Smooth muscle cell (in vitro differentiated cells): ENCODE results near the gene SMNDC1. TPM values are rescaled to one million over a fixed set of nuclear protein-coding genes. Genes with fewer than 3 reads are reported as not detected.
"Not testable (repeated sequence)": the region's sequence is repeated elsewhere in the genome, so short reads cannot be mapped to it uniquely, and the experiment has no call there.

ENCODE experiments used
- DNase-seq: peaks from one replicate; lab custom pipeline; 2025; ENCODE audit not compliant: unreplicated experiment; lab: John Stamatoyannopoulos, UW
- H2AFZ ChIP-seq: fragments of 200-600 bp; sonication (generic); 2 replicates; pipeline ENCODE4 v1.6.0; 2016; ENCODE audit warnings: antibody characterized with exemption, low read depth, mild to moderate bottlenecking
- H3F3A ChIP-seq: fragments of 200-600 bp; sonication (generic); 2 replicates; pipeline ENCODE4 v1.6.0; 2017; ENCODE audit warnings: antibody characterized with exemption, low read depth
- H3K27ac ChIP-seq: fragments of 200-600 bp; sonication (generic); 2 replicates; pipeline ENCODE4 v1.5.1; 2016; ENCODE audit warnings: low read depth, mild to moderate bottlenecking
- H3K27me3 ChIP-seq: fragments of 200-600 bp; sonication (generic); 2 replicates; pipeline ENCODE4 v1.6.1; 2016; ENCODE audit warnings: low read depth, mild to moderate bottlenecking
- H3K36me3 ChIP-seq: fragments of 200-600 bp; sonication (generic); 2 replicates; pipeline ENCODE4 v1.5.1; 2016; ENCODE audit warnings: low read depth
- H3K4me1 ChIP-seq: fragments of 200-600 bp; sonication (generic); 2 replicates; pipeline ENCODE4 v1.5.1; 2016; ENCODE audit warnings: low read depth
- H3K4me2 ChIP-seq: fragments of 200-600 bp; sonication (generic); 2 replicates; pipeline ENCODE4 v1.6.0; 2016; ENCODE audit warnings: mild to moderate bottlenecking
- H3K4me3 ChIP-seq: fragments of 200-600 bp; sonication (generic); 2 replicates; pipeline ENCODE4 v1.5.1; 2016; ENCODE audit warnings: mild to moderate bottlenecking
- H3K79me2 ChIP-seq: fragments of 200-600 bp; sonication (generic); 2 replicates; pipeline ENCODE4 v1.6.0; 2016; ENCODE audit warnings: low read depth, mild to moderate bottlenecking
- H3K9ac ChIP-seq: fragments of 200-600 bp; sonication (generic); 2 replicates; pipeline ENCODE4 v1.6.0; 2016; ENCODE audit warnings: low read depth
- H3K9me3 ChIP-seq: fragments of 200-600 bp; sonication (generic); replicated peaks from 2 replicates; pipeline ENCODE4 v1.5.1; 2016; ENCODE audit warnings: low read depth
- H4K20me1 ChIP-seq: fragments of 200-600 bp; sonication (generic); 2 replicates; pipeline ENCODE4 v1.6.0; 2016; ENCODE audit warnings: low read depth
- WGBS: methylation state at CpG from one replicate; pipeline ENCODE4 v1.1.7; 2016; ENCODE audit warnings: low lambda C conversion rate; 5-methylcytosine and 5-hydroxymethylcytosine counted together
- polyA plus RNA-seq: library from polyadenylated mRNA; unstranded; fragments of >200 nt; fragmentation: Nextera tagmentation; extraction: Ambion mirVana; gene quantifications from 2 replicates; pipeline ENCODE4 v1.2.1, GENCODE V29; 2016
- total RNA-seq: library from RNA; depleted of rRNA; stranded (reverse); fragments of >200 nt; gene quantifications from 2 replicates; pipeline ENCODE4 v1.2.3, GENCODE V29; 2014
- TF ChIP-seq, protein P1 (sequence below): fragments of 200-600 bp; sonication (generic); IDR thresholded peaks from 2 replicates; pipeline ENCODE4 v1.5.1; 2017; ENCODE audit warnings: borderline replicate concordance, mild to moderate bottlenecking, antibody characterized with exemption; ENCODE audit not compliant: insufficient read depth, poor library complexity, severe bottlenecking

SMNDC1 gene
- total and polyA plus RNA-seq, 2 experiments from 2014 or later, result 17.7 to 22.2 TPM

DNA sequence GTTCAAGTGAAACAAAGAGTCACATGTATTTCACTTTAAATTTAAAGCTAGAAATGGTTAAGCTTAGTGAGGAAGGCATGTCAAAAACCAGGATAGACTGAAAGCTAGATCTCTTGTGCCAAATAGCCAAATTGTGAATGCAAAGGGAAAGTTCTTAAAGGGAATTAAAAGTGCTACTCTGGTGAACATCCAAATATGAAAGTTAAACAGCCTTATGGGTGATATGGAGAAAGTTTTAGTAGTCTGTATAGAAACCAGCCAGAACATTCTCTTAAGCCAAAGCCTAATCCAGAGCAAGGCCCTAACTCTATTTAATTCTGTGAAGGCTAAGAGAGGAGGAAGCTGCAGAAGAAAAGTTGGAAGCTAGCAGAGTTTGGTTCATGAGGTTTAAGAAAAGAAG lies 50.3 kb downstream of the SMNDC1 start:
- Histone ChIP-seq H3K79me2 (no peaks in the 10 kb centered on the region), H3K27ac (no peak overlapping the region), H3K9ac (no peak overlapping the region), H3K9me3 (no peaks in the 10 kb centered on the region), H3K4me1 (no peaks in the 10 kb centered on the region), H3K4me2 (no peak overlapping the region), H3F3A (no peaks in the 10 kb centered on the region), H3K27me3 (no peaks in the 10 kb centered on the region), H2AFZ (no peak overlapping the region), H3K36me3 (peaks cover 6% of the 10 kb centered on the region), H3K4me3 (no peak overlapping the region), H4K20me1 (peaks cover 54% of the 10 kb centered on the region)
- TF ChIP-seq, protein P1, sequence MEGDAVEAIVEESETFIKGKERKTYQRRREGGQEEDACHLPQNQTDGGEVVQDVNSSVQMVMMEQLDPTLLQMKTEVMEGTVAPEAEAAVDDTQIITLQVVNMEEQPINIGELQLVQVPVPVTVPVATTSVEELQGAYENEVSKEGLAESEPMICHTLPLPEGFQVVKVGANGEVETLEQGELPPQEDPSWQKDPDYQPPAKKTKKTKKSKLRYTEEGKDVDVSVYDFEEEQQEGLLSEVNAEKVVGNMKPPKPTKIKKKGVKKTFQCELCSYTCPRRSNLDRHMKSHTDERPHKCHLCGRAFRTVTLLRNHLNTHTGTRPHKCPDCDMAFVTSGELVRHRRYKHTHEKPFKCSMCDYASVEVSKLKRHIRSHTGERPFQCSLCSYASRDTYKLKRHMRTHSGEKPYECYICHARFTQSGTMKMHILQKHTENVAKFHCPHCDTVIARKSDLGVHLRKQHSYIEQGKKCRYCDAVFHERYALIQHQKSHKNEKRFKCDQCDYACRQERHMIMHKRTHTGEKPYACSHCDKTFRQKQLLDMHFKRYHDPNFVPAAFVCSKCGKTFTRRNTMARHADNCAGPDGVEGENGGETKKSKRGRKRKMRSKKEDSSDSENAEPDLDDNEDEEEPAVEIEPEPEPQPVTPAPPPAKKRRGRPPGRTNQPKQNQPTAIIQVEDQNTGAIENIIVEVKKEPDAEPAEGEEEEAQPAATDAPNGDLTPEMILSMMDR, result no peak
- DNase-seq, result no peak

DNA sequence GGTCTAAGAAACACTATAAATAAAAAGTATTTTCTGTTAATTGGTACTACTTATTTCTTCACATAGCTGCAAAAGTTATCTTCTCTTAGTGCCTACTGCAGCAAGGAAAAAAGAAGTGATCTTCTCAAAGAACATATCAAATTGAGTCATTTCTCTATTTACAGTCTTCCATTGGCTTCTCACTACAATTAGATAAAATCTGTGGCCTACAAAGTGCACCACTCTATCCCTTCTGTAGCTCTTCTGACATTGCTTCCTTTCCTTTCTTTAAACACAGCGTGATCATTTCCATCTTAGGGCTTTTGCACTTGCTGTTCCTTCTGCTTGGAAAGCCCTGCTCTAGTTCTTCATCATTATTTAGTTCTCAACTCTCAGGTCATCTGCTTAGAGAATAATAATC lies 52.6 kb downstream of the SMNDC1 start:
- Histone ChIP-seq H2AFZ (no peak overlapping the region), H3K79me2 (no peaks in the 10 kb centered on the region), H4K20me1 (peaks cover 53% of the 10 kb centered on the region), H3F3A (no peaks in the 10 kb centered on the region), H3K27ac (no peak overlapping the region), H3K4me1 (no peaks in the 10 kb centered on the region), H3K9me3 (no peaks in the 10 kb centered on the region), H3K9ac (no peak overlapping the region), H3K27me3 (no peaks in the 10 kb centered on the region), H3K4me3 (no peak overlapping the region), H3K36me3 (peaks cover 6% of the 10 kb centered on the region), H3K4me2 (no peak overlapping the region)
- DNase-seq, result no peak
- 92% methylated on average over 1 of the region's 1 CpG for WGBS
- TF ChIP-seq, protein P1, result no peak

DNA sequence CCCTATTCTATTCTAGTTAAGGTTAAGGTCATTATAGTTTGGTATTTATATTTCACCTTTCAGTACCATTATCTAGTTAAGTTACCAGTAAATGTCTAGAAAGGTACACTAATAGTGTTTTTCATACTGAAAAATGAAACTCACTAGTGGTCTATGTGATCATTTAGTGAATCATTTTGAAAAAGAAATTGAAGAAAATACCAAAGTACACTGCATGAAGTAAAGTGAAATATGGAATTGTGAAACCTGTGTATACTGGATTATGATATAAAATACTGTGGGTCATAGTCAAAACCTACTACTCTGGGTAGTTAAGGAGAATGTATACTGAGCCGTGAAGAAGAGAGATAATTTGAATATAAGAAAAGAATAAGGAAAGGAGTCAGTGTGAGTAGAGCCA lies 53.3 kb downstream of the SMNDC1 start:
- H3K36me3 ChIP-seq, result not testable (repeated sequence)

DNA sequence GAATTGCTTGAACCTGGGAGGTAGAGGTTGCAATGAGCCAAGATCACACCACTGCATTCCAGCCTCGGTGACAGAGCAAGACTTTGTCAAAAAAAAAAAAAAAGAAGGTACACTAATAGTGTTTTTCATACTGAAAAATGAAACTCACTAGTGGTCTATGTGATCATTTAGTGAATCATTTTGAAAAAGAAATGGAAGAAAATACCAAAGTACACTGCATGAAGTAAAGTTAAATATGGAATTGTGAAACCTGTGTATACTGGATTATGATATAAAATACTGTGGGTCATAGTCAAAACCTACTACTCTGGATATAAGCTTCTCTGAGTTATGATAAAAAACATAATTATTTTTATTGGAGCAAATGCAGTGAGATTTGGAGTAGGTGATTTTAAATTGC lies 55.2 kb downstream of the SMNDC1 start:
- not testable (repeated sequence) for H3K36me3 ChIP-seq, H3K79me2 ChIP-seq, DNase-seq, H3K4me3 ChIP-seq, H3K4me1 ChIP-seq, H3K4me2 ChIP-seq, H3K9ac ChIP-seq, H3K27ac ChIP-seq, H3F3A ChIP-seq, H2AFZ ChIP-seq, H3K9me3 ChIP-seq, H3K27me3 ChIP-seq
- 80% methylated on average over 1 of the region's 1 CpG for WGBS
- peaks cover 61% of the 10 kb centered on the region for H4K20me1 ChIP-seq

More for the DNA sequence above, 53.3 kb downstream of the SMNDC1 start:
- whole genome bisulfite sequencing, result 77% methylated on average over 1 of the region's 1 CpG
- not testable (repeated sequence) for DNase-seq, H2AFZ ChIP-seq, H3K4me2 ChIP-seq, H3K27me3 ChIP-seq, H3K4me1 ChIP-seq, H3K9me3 ChIP-seq, H3K9ac ChIP-seq, H3K79me2 ChIP-seq, H3K4me3 ChIP-seq, H3F3A ChIP-seq, H3K27ac ChIP-seq
- H4K20me1 ChIP-seq, result peaks cover 53% of the 10 kb centered on the region

DNA sequence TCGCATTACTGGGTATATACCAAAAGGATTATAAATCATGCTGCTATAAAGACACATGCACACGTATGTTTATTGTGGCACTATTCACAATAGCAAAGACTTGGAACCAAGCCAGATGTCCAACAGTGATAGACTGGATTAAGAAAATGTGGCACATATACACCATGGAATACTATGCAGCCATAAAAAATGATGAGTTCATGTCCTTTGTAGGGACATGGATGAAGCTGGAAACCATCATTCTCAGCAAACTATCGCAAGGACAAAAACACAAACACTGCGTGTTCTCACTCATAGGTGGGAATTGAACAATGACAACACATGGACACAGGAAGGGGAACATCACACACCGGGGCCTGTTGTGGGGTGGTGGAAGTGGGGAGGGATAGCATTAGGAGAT lies 56.9 kb downstream of the SMNDC1 start:
- H3K9me3 ChIP-seq, H3K79me2 ChIP-seq, H3K4me1 ChIP-seq, H3K4me2 ChIP-seq, H3K27me3 ChIP-seq, H3K36me3 ChIP-seq, H3F3A ChIP-seq, H3K4me3 ChIP-seq, DNase-seq, H2AFZ ChIP-seq, H3K27ac ChIP-seq, H3K9ac ChIP-seq: not testable (repeated sequence)
- peaks cover 66% of the 10 kb centered on the region for H4K20me1 ChIP-seq
- 100% methylated on average over 3 of the region's 5 CpGs for whole genome bisulfite sequencing
